ENCODE results near the gene THSD7B. TPM values are rescaled to one million over a fixed set of nuclear protein-coding genes. Genes with fewer than 3 reads are reported as not detected.
A peak's percentile ranks its signal among the peaks of the same experiment; 100 is the strongest.

Gene THSD7B
- total RNA-seq, 1 donor from 2014 or later: 0.19 TPM

DNA sequence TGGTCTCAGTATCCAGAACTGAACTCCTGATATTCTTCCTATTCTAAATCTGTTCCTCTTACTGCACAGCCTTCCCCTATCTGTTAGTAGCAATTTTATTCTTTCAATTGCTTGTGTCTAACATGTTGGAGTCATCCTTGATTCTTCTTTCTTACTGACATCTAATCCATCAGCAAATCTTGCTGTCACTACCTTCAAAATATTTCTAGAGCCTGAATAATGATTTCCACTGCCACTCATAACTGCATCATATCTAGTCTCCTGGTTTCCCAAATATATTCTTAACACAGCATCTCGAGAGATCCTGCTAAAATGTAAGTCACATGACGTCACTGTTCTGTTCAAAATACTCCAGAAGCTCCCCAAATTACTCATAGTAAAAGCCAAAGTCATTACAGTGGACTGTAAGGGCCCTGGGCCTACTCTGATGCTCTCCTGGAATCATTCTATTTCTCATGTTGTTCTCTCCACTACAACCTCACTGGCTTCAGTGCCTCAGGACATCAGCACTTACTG is 95.2 kb downstream of the THSD7B start:
- peaks cover 9% of the 10 kb centered on the region for H3K9me3 Mint-ChIP-seq
- no peaks in the 10 kb centered on the region for H3K4me1 Mint-ChIP-seq
- no peaks in the 10 kb centered on the region for H3K36me3 Mint-ChIP-seq (ENCODE audit: low read depth)

DNA sequence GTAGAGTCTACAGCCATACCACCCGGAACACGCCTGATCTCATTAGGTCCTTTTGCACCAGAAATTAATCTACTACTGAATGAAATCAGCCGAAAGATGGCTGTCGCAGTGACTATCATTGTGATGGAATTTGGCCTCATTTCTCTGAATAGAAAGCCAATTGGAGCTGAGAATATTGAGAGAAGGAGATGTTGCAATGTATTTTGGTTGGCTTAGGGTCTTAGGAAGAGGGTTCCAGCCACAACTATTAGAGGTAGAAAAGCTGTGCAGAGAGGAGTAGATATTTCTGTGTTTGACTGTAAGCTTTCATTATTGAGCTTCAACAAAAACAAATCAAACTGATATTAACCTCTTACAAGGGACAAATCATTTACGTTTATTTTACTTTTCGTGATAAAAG is 98.1 kb downstream of the THSD7B start:
- Mint-ChIP-seq H3K4me3 (no peak overlapping the region), H3K4me1 (no peaks in the 10 kb centered on the region), H3K27me3 (ENCODE audit: low read depth) (peaks cover 25% of the 10 kb centered on the region), H3K9me3 (peaks cover 4% of the 10 kb centered on the region), H3K27ac (ENCODE audit: unreplicated experiment) (no peak overlapping the region), H3K36me3 (ENCODE audit: low read depth) (no peaks in the 10 kb centered on the region)
- TF ChIP-seq, protein P1, sequence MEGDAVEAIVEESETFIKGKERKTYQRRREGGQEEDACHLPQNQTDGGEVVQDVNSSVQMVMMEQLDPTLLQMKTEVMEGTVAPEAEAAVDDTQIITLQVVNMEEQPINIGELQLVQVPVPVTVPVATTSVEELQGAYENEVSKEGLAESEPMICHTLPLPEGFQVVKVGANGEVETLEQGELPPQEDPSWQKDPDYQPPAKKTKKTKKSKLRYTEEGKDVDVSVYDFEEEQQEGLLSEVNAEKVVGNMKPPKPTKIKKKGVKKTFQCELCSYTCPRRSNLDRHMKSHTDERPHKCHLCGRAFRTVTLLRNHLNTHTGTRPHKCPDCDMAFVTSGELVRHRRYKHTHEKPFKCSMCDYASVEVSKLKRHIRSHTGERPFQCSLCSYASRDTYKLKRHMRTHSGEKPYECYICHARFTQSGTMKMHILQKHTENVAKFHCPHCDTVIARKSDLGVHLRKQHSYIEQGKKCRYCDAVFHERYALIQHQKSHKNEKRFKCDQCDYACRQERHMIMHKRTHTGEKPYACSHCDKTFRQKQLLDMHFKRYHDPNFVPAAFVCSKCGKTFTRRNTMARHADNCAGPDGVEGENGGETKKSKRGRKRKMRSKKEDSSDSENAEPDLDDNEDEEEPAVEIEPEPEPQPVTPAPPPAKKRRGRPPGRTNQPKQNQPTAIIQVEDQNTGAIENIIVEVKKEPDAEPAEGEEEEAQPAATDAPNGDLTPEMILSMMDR (conservative IDR thresholded peaks at IDR 0.05): no peak
- DNase-seq (ENCODE audit: low read depth, low spot score): no peak

More for the DNA sequence above, 95.2 kb downstream of the THSD7B start:
- Mint-ChIP-seq H3K27me3 (ENCODE audit: low read depth) (peaks cover 9% of the 10 kb centered on the region), H3K27ac (ENCODE audit: unreplicated experiment) (no peak overlapping the region), H3K4me3 (no peak overlapping the region)
- TF ChIP-seq, protein P1 (conservative IDR thresholded peaks at IDR 0.05): no peak
- no peak for DNase-seq (ENCODE audit: low read depth, low spot score)

GRCh38 chr2:136863874-136864273 is 98.5 kb downstream of the THSD7B start:
- Mint-ChIP-seq H3K27me3 (ENCODE audit: low read depth) (peaks cover 25% of the 10 kb centered on the region), H3K9me3 (peaks cover 4% of the 10 kb centered on the region), H3K4me3 (no peak overlapping the region), H3K4me1 (no peaks in the 10 kb centered on the region), H3K27ac (ENCODE audit: unreplicated experiment) (no peak overlapping the region), H3K36me3 (ENCODE audit: low read depth) (no peaks in the 10 kb centered on the region)
- TF ChIP-seq, protein P1 (conservative IDR thresholded peaks at IDR 0.05): no peak
- no peak for DNase-seq (ENCODE audit: low read depth, low spot score)

DNA sequence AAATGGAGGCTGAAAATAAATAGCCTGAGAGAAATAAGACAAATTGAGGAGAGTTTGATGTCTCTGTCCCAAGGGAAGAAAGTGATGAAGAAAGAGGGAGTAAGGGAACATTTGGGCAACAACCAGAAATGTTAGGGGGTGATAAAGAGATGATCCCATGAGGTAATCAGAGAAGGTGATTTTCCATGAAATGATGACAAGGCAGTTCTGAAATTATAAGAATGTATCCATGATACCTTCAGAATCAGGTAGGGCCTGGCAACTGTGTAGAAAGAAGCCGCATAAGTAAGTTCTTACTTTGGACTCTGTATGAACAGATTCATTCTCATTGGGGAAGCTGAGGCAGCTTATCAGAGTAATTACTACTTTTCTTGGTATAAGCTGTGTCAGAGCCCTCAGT is 106.1 kb downstream of the THSD7B start:
- DNase-seq (ENCODE audit: low read depth, low spot score): no peak
- Mint-ChIP-seq H3K4me1 (no peaks in the 10 kb centered on the region), H3K27me3 (ENCODE audit: low read depth) (peaks cover 14% of the 10 kb centered on the region), H3K4me3 (no peak overlapping the region), H3K36me3 (ENCODE audit: low read depth) (no peaks in the 10 kb centered on the region), H3K27ac (ENCODE audit: unreplicated experiment) (no peak overlapping the region), H3K9me3 (no peaks in the 10 kb centered on the region)
- TF ChIP-seq, protein P1 (conservative IDR thresholded peaks at IDR 0.05): no peak

DNA sequence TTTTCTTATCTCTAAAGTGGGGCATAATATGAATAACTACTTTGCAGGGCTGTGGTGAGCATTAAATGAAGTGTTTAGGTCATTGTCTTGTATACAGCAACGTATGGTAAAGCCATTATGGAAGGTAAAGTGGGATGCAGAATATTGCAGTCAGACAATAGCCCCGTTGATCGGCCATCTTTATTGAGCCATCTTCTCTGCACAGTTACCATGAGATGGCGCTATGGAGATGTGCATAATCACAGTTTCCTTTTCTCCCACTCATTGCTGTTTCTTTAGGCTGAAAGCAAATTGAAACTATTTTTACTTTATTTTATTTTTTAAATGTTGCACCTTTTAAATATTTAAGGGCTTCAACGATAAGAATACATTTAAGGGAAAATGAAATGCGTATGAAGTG is 108.9 kb downstream of the THSD7B start:
- H3K4me3 Mint-ChIP-seq: no peak overlapping the region
- TF ChIP-seq, protein P1 (conservative IDR thresholded peaks at IDR 0.05): peak; percentile 60
- no peaks in the 10 kb centered on the region for H3K4me1 Mint-ChIP-seq
- no peaks in the 10 kb centered on the region for H3K36me3 Mint-ChIP-seq (ENCODE audit: low read depth)
- H3K27ac Mint-ChIP-seq (ENCODE audit: unreplicated experiment): no peak overlapping the region
- peaks cover 5% of the 10 kb centered on the region for H3K27me3 Mint-ChIP-seq (ENCODE audit: low read depth)
- no peaks in the 10 kb centered on the region for H3K9me3 Mint-ChIP-seq
- DNase-seq (ENCODE audit: low read depth, low spot score): no peak

Data from neural crest cell (in vitro differentiated cells).